ENCODE results near the gene WDR27.

- TF ChIP-seq, protein P1, sequence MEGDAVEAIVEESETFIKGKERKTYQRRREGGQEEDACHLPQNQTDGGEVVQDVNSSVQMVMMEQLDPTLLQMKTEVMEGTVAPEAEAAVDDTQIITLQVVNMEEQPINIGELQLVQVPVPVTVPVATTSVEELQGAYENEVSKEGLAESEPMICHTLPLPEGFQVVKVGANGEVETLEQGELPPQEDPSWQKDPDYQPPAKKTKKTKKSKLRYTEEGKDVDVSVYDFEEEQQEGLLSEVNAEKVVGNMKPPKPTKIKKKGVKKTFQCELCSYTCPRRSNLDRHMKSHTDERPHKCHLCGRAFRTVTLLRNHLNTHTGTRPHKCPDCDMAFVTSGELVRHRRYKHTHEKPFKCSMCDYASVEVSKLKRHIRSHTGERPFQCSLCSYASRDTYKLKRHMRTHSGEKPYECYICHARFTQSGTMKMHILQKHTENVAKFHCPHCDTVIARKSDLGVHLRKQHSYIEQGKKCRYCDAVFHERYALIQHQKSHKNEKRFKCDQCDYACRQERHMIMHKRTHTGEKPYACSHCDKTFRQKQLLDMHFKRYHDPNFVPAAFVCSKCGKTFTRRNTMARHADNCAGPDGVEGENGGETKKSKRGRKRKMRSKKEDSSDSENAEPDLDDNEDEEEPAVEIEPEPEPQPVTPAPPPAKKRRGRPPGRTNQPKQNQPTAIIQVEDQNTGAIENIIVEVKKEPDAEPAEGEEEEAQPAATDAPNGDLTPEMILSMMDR (IDR thresholded peaks at IDR 0.05) = no peak
- TF ChIP-seq POLR2A (IDR thresholded peaks at IDR 0.05) = no peak
These were observed 171.1 kb downstream of the WDR27 start for GRCh38 chr6:169530752-169531123.
